GM12874 (cell line): ENCODE data around the gene ATP11A.

ENCODE experiments used
- CTCF ChIP-seq: IDR thresholded peaks from 2 replicates; pipeline ENCODE4 v1.5.1; 2011; ENCODE audit warnings: low read depth, mild to moderate bottlenecking, control low read depth, low read length, moderate library complexity; ENCODE audit not compliant: insufficient read depth

The ATP11A gene

GRCh38 chr13:112756511-112756966 is 66.7 kb downstream of the ATP11A start:
- TF ChIP-seq CTCF = no peak

- no peak for TF ChIP-seq CTCF
Measured at GRCh38 chr13:112756967-112757758, 67.3 kb downstream of the ATP11A start.

GRCh38 chr13:112757759-112758086 is 67.9 kb downstream of the ATP11A start:
- TF ChIP-seq CTCF = no peak

GRCh38 chr13:112759053-112759452 is 69.2 kb downstream of the ATP11A start:
- no peak for TF ChIP-seq CTCF

DNA sequence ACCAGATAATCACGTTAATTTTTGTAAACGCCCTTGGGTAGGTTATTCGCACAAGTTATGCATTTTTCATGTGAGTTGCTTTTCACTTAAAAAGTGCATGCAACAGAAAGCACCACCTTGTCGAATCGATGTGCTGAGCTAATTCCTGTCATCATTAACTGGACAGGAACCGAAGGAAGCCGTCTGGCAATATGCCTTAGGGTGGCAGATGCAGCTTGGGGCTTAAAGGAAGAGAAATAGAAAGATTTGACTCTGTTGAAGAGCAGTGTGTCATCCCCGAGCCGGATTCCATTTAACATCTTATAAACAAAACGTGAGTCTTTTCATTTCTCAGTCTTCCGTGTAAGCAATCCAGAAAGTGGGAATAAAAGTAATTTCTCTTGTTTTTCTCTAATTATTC is 70.0 kb downstream of the ATP11A start:
- no peak for TF ChIP-seq CTCF

DNA sequence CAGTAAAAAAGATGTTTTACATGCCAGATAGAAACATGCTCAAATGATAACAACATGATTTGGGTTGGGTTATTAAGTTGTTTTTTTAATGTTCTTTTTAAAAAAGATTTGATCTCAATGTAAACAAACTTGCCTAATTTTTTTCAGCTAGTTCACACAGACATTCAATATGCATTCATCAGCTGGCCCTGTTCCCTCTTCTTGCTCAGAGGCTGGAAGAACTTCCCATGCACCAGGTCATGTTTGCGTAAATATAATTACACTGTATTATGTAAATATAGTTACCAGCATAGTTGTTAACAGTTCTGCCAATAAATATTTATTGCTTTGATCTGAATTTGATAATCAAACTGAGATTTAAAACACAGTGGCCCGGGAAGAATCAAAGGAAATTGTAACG is 70.6 kb downstream of the ATP11A start:
- TF ChIP-seq CTCF = no peak

GRCh38 chr13:112760931-112761330 is 71.1 kb downstream of the ATP11A start:
- TF ChIP-seq CTCF = no peak
